Adipocyte (in vitro differentiated cells): ENCODE measurements around the gene LNP1.

Experiments
- DNase-seq: peaks from one replicate; pipeline ENCODE4 v3.0.0-alpha.2; 2015; ENCODE audit warnings: low read depth
- H3K27me3 ChIP-seq: replicated peaks from 2 replicates; pipeline ENCODE4 v1.7.0; 2013; ENCODE audit warnings: mild to moderate bottlenecking, low read length, moderate library complexity; ENCODE audit not compliant: control insufficient read depth, insufficient read depth
- H3K36me3 ChIP-seq: 2 replicates; pipeline ENCODE4 v1.7.0; 2013; ENCODE audit warnings: low read length, mild to moderate bottlenecking, moderate library complexity; ENCODE audit not compliant: control insufficient read depth, insufficient read depth, severe bottlenecking
- H3K4me1 ChIP-seq: 2 replicates; pipeline ENCODE4 v1.7.0; 2013; ENCODE audit warnings: mild to moderate bottlenecking, low read length, moderate library complexity; ENCODE audit not compliant: control insufficient read depth, insufficient read depth
- H3K4me3 ChIP-seq: 2 replicates; pipeline ENCODE4 v1.7.0; 2013; ENCODE audit warnings: mild to moderate bottlenecking, low read length, moderate library complexity
- H3K9ac ChIP-seq: 2 replicates; pipeline ENCODE4 v1.7.0; 2013; ENCODE audit warnings: mild to moderate bottlenecking, low read length, moderate library complexity
- H3K9me3 ChIP-seq: 2 replicates; pipeline ENCODE4 v1.7.0; 2013; ENCODE audit warnings: mild to moderate bottlenecking, low read length, moderate library complexity; ENCODE audit not compliant: control insufficient read depth

The LNP1 gene

DNA sequence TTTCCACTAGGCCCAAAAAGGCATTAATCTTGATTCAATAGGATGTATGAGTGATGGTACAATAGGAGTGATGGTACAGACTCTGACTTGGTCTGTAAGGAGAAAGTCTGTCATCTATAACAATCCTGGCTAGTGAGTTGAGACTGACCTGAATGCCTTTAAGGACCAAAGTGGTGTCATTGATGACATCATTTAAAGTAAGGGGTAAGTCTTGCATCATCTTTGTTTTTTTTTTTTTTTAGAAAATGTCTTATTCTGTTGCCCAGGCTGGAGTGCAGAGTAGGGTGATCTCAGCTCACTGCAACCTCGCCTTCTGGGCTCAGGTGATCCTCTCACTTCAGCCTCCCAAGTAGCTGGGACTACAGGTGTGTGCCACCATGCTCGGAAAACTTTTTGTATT is 85.5 kb downstream of the LNP1 start:
- peaks cover 5% of the 10 kb centered on the region for H3K9me3 ChIP-seq
- H3K27me3 ChIP-seq: no peaks in the 10 kb centered on the region
- no peak for DNase-seq
- peaks cover 11% of the 10 kb centered on the region for H3K4me1 ChIP-seq
- no peaks in the 10 kb centered on the region for H3K36me3 ChIP-seq
- H3K4me3 ChIP-seq: no peak overlapping the region
- H3K9ac ChIP-seq: no peak overlapping the region

DNA sequence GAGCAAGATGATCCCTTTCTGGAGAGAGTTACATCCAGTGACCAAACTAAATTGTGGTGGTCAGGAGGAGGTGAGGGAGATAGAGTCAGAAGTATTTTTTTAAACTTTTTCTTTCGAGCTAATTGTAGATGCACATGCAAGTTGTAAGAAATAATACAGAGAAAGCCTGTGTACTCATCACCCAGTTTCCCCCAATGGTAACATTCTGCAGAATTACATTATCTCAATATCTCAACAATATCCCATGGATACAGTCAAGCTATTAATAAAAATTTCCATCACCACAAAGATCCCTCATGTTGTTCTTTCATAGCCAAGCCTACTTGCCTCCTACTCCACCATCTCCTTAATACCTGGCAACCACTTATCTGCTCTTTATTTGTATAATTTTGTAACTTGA is 87.8 kb downstream of the LNP1 start:
- H3K4me3 ChIP-seq: no peak overlapping the region
- H3K36me3 ChIP-seq: no peaks in the 10 kb centered on the region
- H3K4me1 ChIP-seq: peaks cover 7% of the 10 kb centered on the region
- no peak overlapping the region for H3K9ac ChIP-seq
- H3K9me3 ChIP-seq: peaks cover 5% of the 10 kb centered on the region
- DNase-seq: no peak
- no peaks in the 10 kb centered on the region for H3K27me3 ChIP-seq

DNA sequence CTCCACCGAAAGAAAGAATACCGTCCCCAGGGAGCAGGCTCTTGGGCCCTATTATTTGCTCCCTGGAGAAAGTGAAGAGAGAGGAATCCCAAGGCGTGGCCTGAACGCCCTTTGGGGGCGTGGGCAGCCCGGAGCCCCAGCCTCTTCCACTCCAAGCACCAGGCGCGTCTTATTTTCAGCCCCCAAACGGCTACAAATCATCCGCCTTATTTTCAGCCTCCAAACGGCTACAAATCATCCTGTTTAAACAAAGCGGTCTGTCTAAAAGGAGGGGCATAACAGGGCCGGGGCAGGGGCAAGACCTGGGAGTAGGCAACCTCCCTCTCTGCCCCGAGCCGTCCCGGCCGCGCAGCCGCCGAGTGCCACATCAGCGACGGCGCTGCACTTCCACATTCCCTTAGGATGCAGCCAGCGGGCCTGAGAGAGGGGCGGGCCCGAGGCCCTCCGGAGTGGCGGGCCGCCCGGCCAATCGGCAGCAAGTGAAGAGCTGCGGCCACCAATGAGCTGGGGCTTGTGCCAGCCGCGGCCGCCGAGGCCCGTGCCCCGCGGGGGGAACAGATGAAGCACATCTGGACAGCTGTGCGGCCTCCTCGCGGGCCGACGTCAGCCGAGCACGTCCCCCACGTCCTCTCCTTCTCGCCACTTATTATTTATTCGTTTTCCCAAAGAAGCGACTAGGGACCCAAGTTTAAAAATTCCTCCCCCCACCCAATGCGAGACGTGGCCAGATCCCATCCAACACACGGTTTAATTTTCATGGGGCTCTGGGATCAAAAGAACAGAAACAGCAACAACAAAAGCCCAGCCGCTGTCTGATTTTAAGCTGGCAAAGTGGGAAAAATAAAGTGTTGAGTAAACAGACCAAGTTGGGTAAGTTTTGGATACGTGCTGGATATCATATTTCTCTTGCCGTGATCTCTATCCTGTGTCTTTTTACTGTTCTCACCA is 91.0 kb downstream of the LNP1 start, which contains the start of gene TMEM45A:
Gene TMEM45A (plus strand): TSS at position 561 of the 948 bp plus-strand sequence. CDS start 62,593 bp downstream, outside the sequence.
- peak; percentile 98 for DNase-seq
- peak within 1 kb of the TSS; percentile 86 for H3K4me3 ChIP-seq
- H3K9ac ChIP-seq: peak within 1 kb of the TSS; percentile 96
- peaks cover 5% of the 10 kb centered on the region for H3K9me3 ChIP-seq
- H3K36me3 ChIP-seq: no peaks in the 10 kb centered on the region
- peaks cover 29% of the 10 kb centered on the region for H3K4me1 ChIP-seq
- no peaks in the 10 kb centered on the region for H3K27me3 ChIP-seq

- Histone ChIP-seq H3K36me3 (no peaks in the 10 kb centered on the region), H3K4me3 (peak overlapping the region; percentile 48), H3K4me1 (peaks cover 33% of the 10 kb centered on the region), H3K9ac (peak overlapping the region; percentile 13), H3K27me3 (no peaks in the 10 kb centered on the region), H3K9me3 (no peaks in the 10 kb centered on the region)
- DNase-seq: peak; percentile 39
Measured at GRCh38 chr3:100496711-100497261, 95.4 kb downstream of the LNP1 start.

GRCh38 chr3:100499651-100500050 is 98.3 kb downstream of the LNP1 start:
- no peaks in the 10 kb centered on the region for H3K36me3 ChIP-seq
- no peak overlapping the region for H3K4me3 ChIP-seq
- H3K9me3 ChIP-seq: no peaks in the 10 kb centered on the region
- H3K4me1 ChIP-seq: peaks cover 35% of the 10 kb centered on the region
- H3K27me3 ChIP-seq: no peaks in the 10 kb centered on the region
- DNase-seq: no peak
- H3K9ac ChIP-seq: no peak overlapping the region

- DNase-seq: no peak
- Histone ChIP-seq H3K9ac (no peak overlapping the region), H3K4me1 (peaks cover 27% of the 10 kb centered on the region), H3K36me3 (no peaks in the 10 kb centered on the region), H3K4me3 (no peak overlapping the region), H3K27me3 (no peaks in the 10 kb centered on the region), H3K9me3 (no peaks in the 10 kb centered on the region)
Measured at GRCh38 chr3:100500320-100500880, 99.1 kb downstream of the LNP1 start.

GRCh38 chr3:100503448-100503847 is 102.1 kb downstream of the LNP1 start:
- Histone ChIP-seq H3K4me3 (no peak overlapping the region), H3K9me3 (no peaks in the 10 kb centered on the region), H3K9ac (no peak overlapping the region), H3K4me1 (peaks cover 18% of the 10 kb centered on the region), H3K27me3 (no peaks in the 10 kb centered on the region), H3K36me3 (peaks cover 4% of the 10 kb centered on the region)
- no peak for DNase-seq
